ENCODE results near the gene CDK18. TPM values are rescaled to one million over a fixed set of nuclear protein-coding genes. Genes with fewer than 3 reads are reported as not detected.

Gene CDK18
- total and polyA plus RNA-seq, 2 experiments from 2014 or later, result not detected

GRCh38 chr1:205486258-205486657 lies 18.2 kb upstream of the CDK18 start:
- Histone ChIP-seq H3K4me2 (ENCODE audit: unreplicated experiment) (no peak overlapping the region), H3K9me2 (ENCODE audit: insufficient read depth) (no peaks in the 10 kb centered on the region), H3K79me2 (ENCODE audit: insufficient read depth) (no peaks in the 10 kb centered on the region), H2AFZ (no peak overlapping the region), H3K4me3 (no peak overlapping the region), H3K4me1 (ENCODE audit: insufficient read depth) (no peaks in the 10 kb centered on the region), H3K9me3 (ENCODE audit: low read depth) (no peaks in the 10 kb centered on the region), H3F3A (ENCODE audit: insufficient read depth) (no peaks in the 10 kb centered on the region), H4K20me1 (ENCODE audit: insufficient read depth) (no peaks in the 10 kb centered on the region), H3K27me3 (replicated peaks; ENCODE audit: insufficient read depth) (peaks cover 35% of the 10 kb centered on the region), H3K9ac (no peak overlapping the region), H3K36me3 (ENCODE audit: low read depth) (no peaks in the 10 kb centered on the region), H3K27ac (no peak overlapping the region)
- DNase-seq, result no peak
- 80 to 83% methylated on average over 6 of the region's 6 CpGs for WGBS, 2 experiments (ENCODE audit: low coverage in 1 of 2, low lambda C conversion rate in 2 of 2, missing lambda C conversion rate in 2 of 2)
- in situ Hi-C loops (cut with MboI), result loop anchor here (10.0 kb wide), 1 partner anchor 131 kb away; the partner anchor contains the start of gene KLHDC8A
- TF ChIP-seq EZH2 (IDR thresholded peaks at IDR 0.05; ENCODE audit: insufficient read depth, poor library complexity, severe bottlenecking) (no peak), EZH2phosphoT487 (IDR thresholded peaks at IDR 0.05; ENCODE audit: insufficient read depth, low read depth) (no peak)

GRCh38 chr1:205488074-205488723 lies 16.3 kb upstream of the CDK18 start:
- Histone ChIP-seq H3K4me2 (ENCODE audit: unreplicated experiment) (no peak overlapping the region), H3K79me2 (ENCODE audit: insufficient read depth) (no peaks in the 10 kb centered on the region), H4K20me1 (ENCODE audit: insufficient read depth) (no peaks in the 10 kb centered on the region), H3F3A (ENCODE audit: insufficient read depth) (no peaks in the 10 kb centered on the region), H3K9ac (no peak overlapping the region), H3K27me3 (replicated peaks; ENCODE audit: insufficient read depth) (peaks cover 18% of the 10 kb centered on the region), H3K36me3 (ENCODE audit: low read depth) (no peaks in the 10 kb centered on the region), H3K4me3 (no peak overlapping the region), H3K9me3 (ENCODE audit: low read depth) (no peaks in the 10 kb centered on the region), H3K27ac (no peak overlapping the region), H3K9me2 (ENCODE audit: insufficient read depth) (no peaks in the 10 kb centered on the region), H3K4me1 (ENCODE audit: insufficient read depth) (peaks cover 17% of the 10 kb centered on the region), H2AFZ (no peak overlapping the region)
- WGBS, 2 experiments (ENCODE audit: low coverage in 1 of 2, low lambda C conversion rate in 2 of 2, missing lambda C conversion rate in 2 of 2), result 34 to 39% methylated on average over 9 of the region's 9 CpGs
- TF ChIP-seq EZH2 (IDR thresholded peaks at IDR 0.05; ENCODE audit: insufficient read depth, poor library complexity, severe bottlenecking) (no peak), EZH2phosphoT487 (IDR thresholded peaks at IDR 0.05; ENCODE audit: insufficient read depth, low read depth) (no peak)
- in situ Hi-C loops (cut with MboI), result loop anchor here (10.0 kb wide), 1 partner anchor 133 kb away; the partner anchor contains the start of gene KLHDC8A
- peak; percentile 77 for DNase-seq

GRCh38 chr1:205491794-205492193 lies 12.7 kb upstream of the CDK18 start:
- peak; percentile 26 for DNase-seq
- no peaks in the 10 kb centered on the region for H3K9me3 ChIP-seq (ENCODE audit: low read depth)
- H3K4me3 ChIP-seq, result no peak overlapping the region
- no peaks in the 10 kb centered on the region for H3F3A ChIP-seq (ENCODE audit: insufficient read depth)
- no peaks in the 10 kb centered on the region for H4K20me1 ChIP-seq (ENCODE audit: insufficient read depth)
- no peaks in the 10 kb centered on the region for H3K36me3 ChIP-seq (ENCODE audit: low read depth)
- 5 to 13% methylated on average over 4 of the region's 4 CpGs for WGBS, 2 experiments (ENCODE audit: low coverage in 1 of 2, low lambda C conversion rate in 2 of 2, missing lambda C conversion rate in 2 of 2)
- no peak overlapping the region for H3K27ac ChIP-seq
- H3K9me2 ChIP-seq (ENCODE audit: insufficient read depth), result no peaks in the 10 kb centered on the region
- peaks cover 11% of the 10 kb centered on the region for H3K27me3 ChIP-seq (replicated peaks; ENCODE audit: insufficient read depth)
- no peak overlapping the region for H3K4me2 ChIP-seq (ENCODE audit: unreplicated experiment)
- peaks cover 20% of the 10 kb centered on the region for H3K4me1 ChIP-seq (ENCODE audit: insufficient read depth)
- H3K79me2 ChIP-seq (ENCODE audit: insufficient read depth), result no peaks in the 10 kb centered on the region
- H2AFZ ChIP-seq, result no peak overlapping the region
- TF ChIP-seq EZH2phosphoT487 (IDR thresholded peaks at IDR 0.05; ENCODE audit: insufficient read depth, low read depth), result no peak
- H3K9ac ChIP-seq, result no peak overlapping the region
- in situ Hi-C loops (cut with MboI), result no loop called here

- no peak overlapping the region for H3K27ac ChIP-seq
- no peak for DNase-seq
- TF ChIP-seq EZH2 (IDR thresholded peaks at IDR 0.05; ENCODE audit: insufficient read depth, poor library complexity, severe bottlenecking) (no peak), EZH2phosphoT487 (IDR thresholded peaks at IDR 0.05; ENCODE audit: insufficient read depth, low read depth) (no peak)
- H3K4me2 ChIP-seq (ENCODE audit: unreplicated experiment), result no peak overlapping the region
- in situ Hi-C loops (cut with MboI), result no loop called here
- H3K79me2 ChIP-seq (ENCODE audit: insufficient read depth), result no peaks in the 10 kb centered on the region
- H3K27me3 ChIP-seq (replicated peaks; ENCODE audit: insufficient read depth), result peaks cover 11% of the 10 kb centered on the region
- 4 to 28% methylated on average over 2 of the region's 2 CpGs for WGBS, 2 experiments (ENCODE audit: low coverage in 1 of 2, low lambda C conversion rate in 2 of 2, missing lambda C conversion rate in 2 of 2)
- no peaks in the 10 kb centered on the region for H3K36me3 ChIP-seq (ENCODE audit: low read depth)
- H3K9me2 ChIP-seq (ENCODE audit: insufficient read depth), result no peaks in the 10 kb centered on the region
- H3K4me1 ChIP-seq (ENCODE audit: insufficient read depth), result peaks cover 20% of the 10 kb centered on the region
- no peak overlapping the region for H2AFZ ChIP-seq
- H3K9ac ChIP-seq, result no peak overlapping the region
- H3K9me3 ChIP-seq (ENCODE audit: low read depth), result no peaks in the 10 kb centered on the region
- H3F3A ChIP-seq (ENCODE audit: insufficient read depth), result no peaks in the 10 kb centered on the region
- no peaks in the 10 kb centered on the region for H4K20me1 ChIP-seq (ENCODE audit: insufficient read depth)
- no peak overlapping the region for H3K4me3 ChIP-seq
Observed at GRCh38 chr1:205492201-205492667, 12.2 kb upstream of the CDK18 start.

Data from GM23248 (cell line).